Measurements from ENCODE around the gene ZNF595. TPM values are rescaled to one million over a fixed set of nuclear protein-coding genes. Genes with fewer than 3 reads are reported as not detected.

The ZNF595 gene
- total RNA-seq, 2 donors from 2014 or later, result 7.6 to 24.3 TPM

GRCh38 chr4:125833-126232, 72.7 kb downstream of the ZNF595 start:
- intact Hi-C loops (cut with DNase I), result no loop called here
- ATAC-seq (no peak), DNase-seq (no peak)

GRCh38 chr4:132483-132882, 79.4 kb downstream of the ZNF595 start:
- intact Hi-C loops (cut with DNase I), result no loop called here
- no peak for DNase-seq
- no peak for ATAC-seq

Other genes starting within 250 kb of the ZNF595 start
- gene ZNF718, start 71.2 kb downstream of the ZNF595 start, total RNA-seq, result 1 to 10 TPM; 4.0 to 7.1 TPM

Data from left cardiac atrium (tissue), 4 donors.